MM.1S (cell line): Measurements from ENCODE around the gene DGLUCY.

Experiments
- EZH2 ChIP-seq: fragments of 300-600 bp; sonication (generic); optimal IDR thresholded peaks from 2 replicates; pipeline ENCODE3; 2017; ENCODE audit warnings: low read depth, mild to moderate bottlenecking, antibody characterized with exemption, low read length, mixed read lengths
- TF ChIP-seq, protein P1 (sequence below): fragments of 300-600 bp; sonication (generic); IDR thresholded peaks from 2 replicates; pipeline ENCODE4 v1.5.1; 2016; ENCODE audit warnings: antibody characterized with exemption, low read length, mixed read lengths

GRCh38 chr14:91170504-91171121 lies 56.7 kb downstream of the DGLUCY start:
- TF ChIP-seq, protein P1, sequence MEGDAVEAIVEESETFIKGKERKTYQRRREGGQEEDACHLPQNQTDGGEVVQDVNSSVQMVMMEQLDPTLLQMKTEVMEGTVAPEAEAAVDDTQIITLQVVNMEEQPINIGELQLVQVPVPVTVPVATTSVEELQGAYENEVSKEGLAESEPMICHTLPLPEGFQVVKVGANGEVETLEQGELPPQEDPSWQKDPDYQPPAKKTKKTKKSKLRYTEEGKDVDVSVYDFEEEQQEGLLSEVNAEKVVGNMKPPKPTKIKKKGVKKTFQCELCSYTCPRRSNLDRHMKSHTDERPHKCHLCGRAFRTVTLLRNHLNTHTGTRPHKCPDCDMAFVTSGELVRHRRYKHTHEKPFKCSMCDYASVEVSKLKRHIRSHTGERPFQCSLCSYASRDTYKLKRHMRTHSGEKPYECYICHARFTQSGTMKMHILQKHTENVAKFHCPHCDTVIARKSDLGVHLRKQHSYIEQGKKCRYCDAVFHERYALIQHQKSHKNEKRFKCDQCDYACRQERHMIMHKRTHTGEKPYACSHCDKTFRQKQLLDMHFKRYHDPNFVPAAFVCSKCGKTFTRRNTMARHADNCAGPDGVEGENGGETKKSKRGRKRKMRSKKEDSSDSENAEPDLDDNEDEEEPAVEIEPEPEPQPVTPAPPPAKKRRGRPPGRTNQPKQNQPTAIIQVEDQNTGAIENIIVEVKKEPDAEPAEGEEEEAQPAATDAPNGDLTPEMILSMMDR = no peak
- TF ChIP-seq EZH2 = no peak
